Measurements from ENCODE around the gene MANBA.

DNA sequence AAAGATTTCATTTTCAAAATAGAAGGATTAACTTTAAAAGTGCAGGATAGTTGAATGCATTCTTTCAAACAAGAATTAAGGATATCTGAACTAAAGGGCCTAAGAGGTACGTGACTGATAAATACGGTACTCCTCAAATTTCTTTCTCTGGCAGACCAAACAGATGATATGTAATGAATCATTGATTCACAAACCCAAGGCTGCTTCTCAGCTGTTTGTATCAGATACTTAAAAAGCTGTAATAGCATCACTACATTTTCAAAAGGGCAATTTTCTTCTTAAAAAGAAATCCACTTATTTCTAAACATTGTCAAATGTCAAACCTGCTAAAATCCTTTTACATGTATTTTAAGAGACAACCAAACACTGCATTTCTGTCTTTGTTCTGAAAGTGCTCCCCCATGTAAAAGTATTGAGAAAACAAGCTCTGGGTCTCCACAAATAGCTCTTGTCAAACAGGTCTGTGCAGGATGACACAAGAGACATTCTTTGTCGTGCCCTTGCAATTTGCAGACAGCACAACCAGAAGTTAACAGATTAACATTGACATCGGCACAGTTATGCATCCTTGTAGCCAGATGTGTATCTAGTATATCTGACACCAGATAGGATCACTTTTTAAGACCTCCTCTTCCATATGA lies 82.0 kb downstream of the MANBA start:
- TF ChIP-seq, protein P1, sequence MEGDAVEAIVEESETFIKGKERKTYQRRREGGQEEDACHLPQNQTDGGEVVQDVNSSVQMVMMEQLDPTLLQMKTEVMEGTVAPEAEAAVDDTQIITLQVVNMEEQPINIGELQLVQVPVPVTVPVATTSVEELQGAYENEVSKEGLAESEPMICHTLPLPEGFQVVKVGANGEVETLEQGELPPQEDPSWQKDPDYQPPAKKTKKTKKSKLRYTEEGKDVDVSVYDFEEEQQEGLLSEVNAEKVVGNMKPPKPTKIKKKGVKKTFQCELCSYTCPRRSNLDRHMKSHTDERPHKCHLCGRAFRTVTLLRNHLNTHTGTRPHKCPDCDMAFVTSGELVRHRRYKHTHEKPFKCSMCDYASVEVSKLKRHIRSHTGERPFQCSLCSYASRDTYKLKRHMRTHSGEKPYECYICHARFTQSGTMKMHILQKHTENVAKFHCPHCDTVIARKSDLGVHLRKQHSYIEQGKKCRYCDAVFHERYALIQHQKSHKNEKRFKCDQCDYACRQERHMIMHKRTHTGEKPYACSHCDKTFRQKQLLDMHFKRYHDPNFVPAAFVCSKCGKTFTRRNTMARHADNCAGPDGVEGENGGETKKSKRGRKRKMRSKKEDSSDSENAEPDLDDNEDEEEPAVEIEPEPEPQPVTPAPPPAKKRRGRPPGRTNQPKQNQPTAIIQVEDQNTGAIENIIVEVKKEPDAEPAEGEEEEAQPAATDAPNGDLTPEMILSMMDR (conservative IDR thresholded peaks at IDR 0.05; ENCODE audit: low read depth, low read length): no peak
- no peak for TF ChIP-seq EZH2 (IDR thresholded peaks at IDR 0.05; ENCODE audit: borderline replicate concordance, low read depth, low read length, poor library complexity, severe bottlenecking)
